ENCODE data around the gene MED1.
"Not testable (repeated sequence)": the region's sequence is repeated elsewhere in the genome, so short reads cannot be mapped to it uniquely, and the experiment has no call there.

MED1 gene

GRCh38 chr17:39429600-39429999 lies 21.5 kb downstream of the MED1 start:
- no peak for DNase-seq

- no peak for DNase-seq
Observed at GRCh38 chr17:39416141-39416540, 34.9 kb downstream of the MED1 start.

GRCh38 chr17:39410279-39410678 lies 40.8 kb downstream of the MED1 start:
- DNase-seq = no peak

GRCh38 chr17:39408360-39408759 lies 42.7 kb downstream of the MED1 start:
- no peak for DNase-seq

GRCh38 chr17:39406951-39407350 lies 44.1 kb downstream of the MED1 start:
- no peak for DNase-seq

GRCh38 chr17:39405436-39405835 lies 45.6 kb downstream of the MED1 start:
- no peak for DNase-seq

- DNase-seq = no peak
Observed at GRCh38 chr17:39404542-39405378, 46.3 kb downstream of the MED1 start.

- DNase-seq = no peak
Observed at GRCh38 chr17:39402890-39403605, 48.0 kb downstream of the MED1 start.

GRCh38 chr17:39402244-39402889 lies 48.7 kb downstream of the MED1 start:
- peak; percentile 58 for DNase-seq

- DNase-seq = no peak
Observed at GRCh38 chr17:39401412-39402243, 49.4 kb downstream of the MED1 start, which contains the start of gene FBXL20. Gene FBXL20 (minus strand): TSS chr17:39401626. CDS start chr17:39401402, 224 bp downstream.

GRCh38 chr17:39400547-39401411 lies 50.3 kb downstream of the MED1 start:
- no peak for DNase-seq

- DNase-seq = no peak
Observed at GRCh38 chr17:39399791-39400190, 51.3 kb downstream of the MED1 start.

GRCh38 chr17:39393736-39394135 lies 57.3 kb downstream of the MED1 start:
- DNase-seq = no peak

- no peak for DNase-seq
Observed at GRCh38 chr17:39391448-39391847, 59.6 kb downstream of the MED1 start.

- no peak for DNase-seq
Observed at GRCh38 chr17:39385040-39385439, 66.0 kb downstream of the MED1 start.

- DNase-seq = no peak
Observed at GRCh38 chr17:39380144-39380543, 70.9 kb downstream of the MED1 start.

- DNase-seq = no peak
Observed at GRCh38 chr17:39376434-39376833, 74.6 kb downstream of the MED1 start.

GRCh38 chr17:39367805-39368204 lies 83.3 kb downstream of the MED1 start:
- not testable (repeated sequence) for DNase-seq

- DNase-seq = no peak
Observed at GRCh38 chr17:39365872-39366271, 85.2 kb downstream of the MED1 start.

GRCh38 chr17:39365242-39365641 lies 85.8 kb downstream of the MED1 start:
- DNase-seq = no peak

- DNase-seq = no peak
Observed at GRCh38 chr17:39364236-39365025, 86.6 kb downstream of the MED1 start.

All from NCI-H524 treated with DMSO at 0.1 percent for 48 hours (cell line).